Measurements from ENCODE around the gene CMSS1.

The CMSS1 gene

GRCh38 chr3:100030346-100030745 is 212.7 kb downstream of the CMSS1 start:
- TF ChIP-seq TAF1 (IDR thresholded peaks at IDR 0.05; ENCODE audit: borderline replicate concordance, insufficient read depth, low read length), result no peak
- no peak for TF ChIP-seq REST (IDR thresholded peaks at IDR 0.05; ENCODE audit: insufficient read depth in 1 of 2, low read depth in 2 of 2, low read length in 2 of 2)
- no peak for TF ChIP-seq POLR2AphosphoS5 (IDR thresholded peaks at IDR 0.05; ENCODE audit: low read depth, low read length)
- no peak for TF ChIP-seq SIN3A (IDR thresholded peaks at IDR 0.05; ENCODE audit: borderline replicate concordance, insufficient read depth, low read length)
- no peak for TF ChIP-seq FOXP2 (optimal IDR thresholded peaks at IDR 0.05; ENCODE audit: borderline replicate concordance, extremely low read depth, extremely low read length, insufficient read depth)

GRCh38 chr3:100030914-100031425 is 213.3 kb downstream of the CMSS1 start:
- TF ChIP-seq FOXP2 (optimal IDR thresholded peaks at IDR 0.05; ENCODE audit: borderline replicate concordance, extremely low read depth, extremely low read length, insufficient read depth), result no peak
- no peak for TF ChIP-seq TAF1 (IDR thresholded peaks at IDR 0.05; ENCODE audit: borderline replicate concordance, insufficient read depth, low read length)
- TF ChIP-seq SIN3A (IDR thresholded peaks at IDR 0.05; ENCODE audit: borderline replicate concordance, insufficient read depth, low read length), result no peak
- no peak for TF ChIP-seq REST (IDR thresholded peaks at IDR 0.05; ENCODE audit: insufficient read depth in 1 of 2, low read depth in 2 of 2, low read length in 2 of 2)
- TF ChIP-seq POLR2AphosphoS5 (IDR thresholded peaks at IDR 0.05; ENCODE audit: low read depth, low read length), result no peak

GRCh38 chr3:100032243-100032642 is 214.6 kb downstream of the CMSS1 start:
- TF ChIP-seq REST (IDR thresholded peaks at IDR 0.05; ENCODE audit: insufficient read depth in 1 of 2, low read depth in 2 of 2, low read length in 2 of 2) (no peak), POLR2AphosphoS5 (IDR thresholded peaks at IDR 0.05; ENCODE audit: low read depth, low read length) (no peak), TAF1 (IDR thresholded peaks at IDR 0.05; ENCODE audit: borderline replicate concordance, insufficient read depth, low read length) (no peak), SIN3A (IDR thresholded peaks at IDR 0.05; ENCODE audit: borderline replicate concordance, insufficient read depth, low read length) (no peak), FOXP2 (optimal IDR thresholded peaks at IDR 0.05; ENCODE audit: borderline replicate concordance, extremely low read depth, extremely low read length, insufficient read depth) (no peak)

GRCh38 chr3:100033184-100033583 is 215.5 kb downstream of the CMSS1 start:
- no peak for TF ChIP-seq POLR2AphosphoS5 (IDR thresholded peaks at IDR 0.05; ENCODE audit: low read depth, low read length)
- TF ChIP-seq SIN3A (IDR thresholded peaks at IDR 0.05; ENCODE audit: borderline replicate concordance, insufficient read depth, low read length), result no peak
- no peak for TF ChIP-seq FOXP2 (optimal IDR thresholded peaks at IDR 0.05; ENCODE audit: borderline replicate concordance, extremely low read depth, extremely low read length, insufficient read depth)
- no peak for TF ChIP-seq TAF1 (IDR thresholded peaks at IDR 0.05; ENCODE audit: borderline replicate concordance, insufficient read depth, low read length)
- no peak for TF ChIP-seq REST (IDR thresholded peaks at IDR 0.05; ENCODE audit: insufficient read depth in 1 of 2, low read depth in 2 of 2, low read length in 2 of 2)
